ENCODE results near the gene ST3GAL4. TPM values are rescaled to one million over a fixed set of nuclear protein-coding genes. Genes with fewer than 3 reads are reported as not detected.

Gene ST3GAL4
- total and polyA plus RNA-seq, 10 of the 15 experiments (the other 5 are each of a cell fraction or from before 2014, with no cell fraction given) = 3.8 to 8.1 (median 6.5) TPM; not detected in 2

DNA sequence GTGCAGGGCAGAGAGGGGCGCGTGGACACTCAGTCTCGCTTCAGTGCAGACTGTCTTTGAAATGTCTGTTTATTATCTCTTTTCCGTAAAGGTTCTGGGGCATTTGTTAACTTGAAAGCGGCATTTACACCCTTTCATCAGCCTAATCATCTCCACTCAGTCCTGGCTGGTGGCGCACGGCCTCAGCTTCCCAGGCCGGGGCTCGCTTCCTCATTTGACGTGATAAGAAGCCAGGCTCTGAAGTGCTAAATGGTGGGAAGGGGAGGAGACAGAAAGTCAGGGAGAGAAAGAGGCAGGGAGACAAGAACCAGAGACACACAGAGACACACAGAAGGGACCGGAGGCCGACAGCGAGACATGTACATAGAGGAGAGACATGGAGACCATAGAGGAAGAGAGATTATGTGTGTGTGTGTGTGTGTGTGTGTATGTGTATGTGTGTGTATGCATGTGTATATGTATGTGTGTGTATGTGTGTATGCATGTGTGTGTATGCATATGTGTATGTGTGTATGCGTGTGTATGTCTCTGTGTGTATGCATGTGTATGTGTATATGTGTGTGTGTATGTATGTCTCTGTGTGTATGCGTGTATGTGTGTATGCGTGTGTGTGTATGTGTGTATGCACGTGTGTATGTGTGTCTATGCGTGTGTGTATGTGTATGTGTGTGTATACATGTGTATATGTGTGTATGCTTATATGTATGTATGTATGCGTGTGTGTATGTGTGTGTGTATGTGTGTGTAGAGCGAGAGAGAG is 101.5 kb downstream of the ST3GAL4 start:
- ATAC-seq = no peak

DNA sequence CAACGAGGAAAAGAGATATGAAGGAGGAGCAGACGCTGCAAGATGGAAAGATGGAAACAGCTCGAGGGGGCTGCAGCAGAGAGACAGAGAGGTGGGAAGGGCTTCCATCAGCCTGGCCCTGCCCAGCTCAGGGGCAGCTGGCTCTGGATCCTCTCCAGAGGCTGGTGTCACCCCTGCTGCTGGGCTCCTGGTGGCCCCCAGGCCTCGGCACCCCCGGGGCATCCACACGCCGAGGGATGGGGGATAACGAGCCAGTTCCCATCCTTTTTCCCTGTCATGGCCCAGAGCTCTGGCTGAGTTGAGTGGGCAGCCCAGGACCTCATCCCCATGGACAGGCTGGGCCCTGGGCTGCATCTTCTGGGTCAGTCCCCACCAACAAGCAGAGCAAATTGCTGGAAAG is 102.3 kb downstream of the ST3GAL4 start:
- DNase-seq (ENCODE audit: low read depth, low spot score) (no peak), FAIRE-seq (no peak), ATAC-seq (no peak)
- WGBS (ENCODE audit: insufficient coverage, insufficient replicate concordance, low lambda C conversion rate, missing lambda C conversion rate) = 53% methylated on average over 8 of the region's 8 CpGs
- Histone ChIP-seq H2AFZ (ENCODE audit: control insufficient read depth, low read depth, low read length) (no peak overlapping the region), H4K20me1 (ENCODE audit: control insufficient read depth, insufficient read depth) (no peaks in the 10 kb centered on the region), H3K27me3 (replicated peaks in 1 of 2; ENCODE audit: control insufficient read depth in 2 of 2, insufficient read depth in 2 of 2, low read length in 1 of 2) (no peaks in the 10 kb centered on the region; a peak in 2 of 4 replicates), H3K27ac (ENCODE audit: control insufficient read depth, insufficient read depth) (no peak overlapping the region), H3K4me3 (no peak overlapping the region), H3K9me3 (replicated peaks; ENCODE audit: control insufficient read depth, insufficient read depth, low read length) (no peaks in the 10 kb centered on the region), H3K36me3 (ENCODE audit: control insufficient read depth in 2 of 2, insufficient read depth in 2 of 2, low read length in 1 of 2) (no peaks in the 10 kb centered on the region), H3K4me2 (ENCODE audit: control insufficient read depth, insufficient read depth) (no peak overlapping the region), H3K79me2 (ENCODE audit: control insufficient read depth, insufficient read depth, low read length) (no peaks in the 10 kb centered on the region), H3K4me1 (ENCODE audit: control insufficient read depth, insufficient read depth, low read length) (no peaks in the 10 kb centered on the region), H3K9ac (ENCODE audit: control insufficient read depth, insufficient read depth, low read length) (no peak overlapping the region)
- no peak for TF ChIP-seq CBFB (IDR thresholded peaks at IDR 0.05; ENCODE audit: low read depth)
- TF ChIP-seq POLR2A (IDR thresholded peaks at IDR 0.05; ENCODE audit: low read depth, low read length) = no peak
- no peak for TF ChIP-seq SREBF1 (IDR thresholded peaks at IDR 0.05; ENCODE audit: low read length)
- no peak for TF ChIP-seq ZNF24 (IDR thresholded peaks at IDR 0.05)
- TF ChIP-seq BACH1 (IDR thresholded peaks at IDR 0.05; ENCODE audit: borderline replicate concordance) = no peak
- TF ChIP-seq, protein P1, sequence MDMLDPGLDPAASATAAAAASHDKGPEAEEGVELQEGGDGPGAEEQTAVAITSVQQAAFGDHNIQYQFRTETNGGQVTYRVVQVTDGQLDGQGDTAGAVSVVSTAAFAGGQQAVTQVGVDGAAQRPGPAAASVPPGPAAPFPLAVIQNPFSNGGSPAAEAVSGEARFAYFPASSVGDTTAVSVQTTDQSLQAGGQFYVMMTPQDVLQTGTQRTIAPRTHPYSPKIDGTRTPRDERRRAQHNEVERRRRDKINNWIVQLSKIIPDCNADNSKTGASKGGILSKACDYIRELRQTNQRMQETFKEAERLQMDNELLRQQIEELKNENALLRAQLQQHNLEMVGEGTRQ (IDR thresholded peaks at IDR 0.05; ENCODE audit: borderline replicate concordance, low read depth, low read length) = no peak
- no peak for TF ChIP-seq RAD51 (IDR thresholded peaks at IDR 0.05)
- TF ChIP-seq SIN3A (IDR thresholded peaks at IDR 0.05; ENCODE audit: low read depth, low read length) = no peak
- no peak for TF ChIP-seq POU2F2 (IDR thresholded peaks at IDR 0.05; ENCODE audit: borderline replicate concordance, low read depth, low read length)
- intact Hi-C loops (cut with micrococcal nuclease; ENCODE audit: unreplicated experiment) = no loop called here
- in situ Hi-C loops (cut with MboI) = no loop called here
- CTCF ChIA-PET = interaction anchor here (2.7 kb wide), 1 partner anchor 23 kb away, joined by 14 read pairs; no protein-coding TSS in a partner anchor
- no TSS peak for BruUV-seq (replicated peaks)
- RAD21 ChIA-PET (ENCODE audit: unreplicated experiment) = no interaction called here
- SMC1A ChIA-PET (ENCODE audit: uncharacterized antibody, unreplicated experiment) = interaction anchor here (0.9 kb wide), 1 partner anchor 11 kb away, joined by 3 read pairs; no protein-coding TSS in a partner anchor
- POLR2A ChIA-PET = no interaction called here

More for the DNA sequence above, 101.5 kb downstream of the ST3GAL4 start:
- intact Hi-C loops (cut with micrococcal nuclease; ENCODE audit: unreplicated experiment) (no loop called here), in situ Hi-C loops (cut with MboI) (no loop called here)
- H3K4me1 ChIP-seq (ENCODE audit: control insufficient read depth, insufficient read depth, low read length) = no peaks in the 10 kb centered on the region
- FAIRE-seq = no peak
- H3K9ac ChIP-seq (ENCODE audit: control insufficient read depth, insufficient read depth, low read length) = no peak overlapping the region
- TF ChIP-seq BACH1 (IDR thresholded peaks at IDR 0.05; ENCODE audit: borderline replicate concordance) = no peak
- no peak for TF ChIP-seq MTA3 (IDR thresholded peaks at IDR 0.05; ENCODE audit: borderline replicate concordance, low read length)
- TF ChIP-seq, protein P2, sequence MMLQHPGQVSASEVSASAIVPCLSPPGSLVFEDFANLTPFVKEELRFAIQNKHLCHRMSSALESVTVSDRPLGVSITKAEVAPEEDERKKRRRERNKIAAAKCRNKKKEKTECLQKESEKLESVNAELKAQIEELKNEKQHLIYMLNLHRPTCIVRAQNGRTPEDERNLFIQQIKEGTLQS (IDR thresholded peaks at IDR 0.05; ENCODE audit: borderline replicate concordance, extremely low read depth, low read depth, low read length) = no peak
- no peak for TF ChIP-seq CHD2 (IDR thresholded peaks at IDR 0.05; ENCODE audit: borderline replicate concordance, low read depth, low read length)
- no peak for TF ChIP-seq IKZF2 (IDR thresholded peaks at IDR 0.05)
- RAD21 ChIA-PET (ENCODE audit: unreplicated experiment) = no interaction called here
- CTCF ChIA-PET = no interaction called here
- no peak overlapping the region for H3K4me3 ChIP-seq
- POLR2A ChIA-PET = no interaction called here
- SMC1A ChIA-PET (ENCODE audit: uncharacterized antibody, unreplicated experiment) = interaction anchor here (0.9 kb wide), 1 partner anchor 12 kb away, joined by 3 read pairs; no protein-coding TSS in a partner anchor
- DNase-seq (ENCODE audit: low read depth, low spot score) = no peak
- no peaks in the 10 kb centered on the region for H3K9me3 ChIP-seq (replicated peaks; ENCODE audit: control insufficient read depth, insufficient read depth, low read length)
- no peaks in the 10 kb centered on the region for H4K20me1 ChIP-seq (ENCODE audit: control insufficient read depth, insufficient read depth)
- H3K36me3 ChIP-seq (ENCODE audit: control insufficient read depth in 2 of 2, insufficient read depth in 2 of 2, low read length in 1 of 2) = no peaks in the 10 kb centered on the region
- no peaks in the 10 kb centered on the region; a peak in 2 of 4 replicates for H3K27me3 ChIP-seq (replicated peaks in 1 of 2; ENCODE audit: control insufficient read depth in 2 of 2, insufficient read depth in 2 of 2, low read length in 1 of 2)
- no TSS peak for BruUV-seq (replicated peaks)
- WGBS (ENCODE audit: insufficient coverage, insufficient replicate concordance, low lambda C conversion rate, missing lambda C conversion rate) = 48% methylated on average over 20 of the region's 20 CpGs
- no peaks in the 10 kb centered on the region for H3K79me2 ChIP-seq (ENCODE audit: control insufficient read depth, insufficient read depth, low read length)
- H3K27ac ChIP-seq (ENCODE audit: control insufficient read depth, insufficient read depth) = no peak overlapping the region
- no peak overlapping the region for H3K4me2 ChIP-seq (ENCODE audit: control insufficient read depth, insufficient read depth)
- H2AFZ ChIP-seq (ENCODE audit: control insufficient read depth, low read depth, low read length) = no peak overlapping the region

All from GM12878 (cell line).